HepG2 (cell line): ENCODE results near the gene RORC.

Experiments
- ATF7 ChIP-seq, 2 experiments: fragments of 450-650 bp in 1 of 2; sonication (generic) in 1 of 2; formaldehyde crosslinking in 1 of 2; IDR thresholded peaks; 2 replicates each; pipeline versions ENCODE4 v1.4.0 to v1.6.1; 2016 to 2020; ENCODE audit warnings: antibody characterized with exemption in 1 of 2, mild to moderate bottlenecking in 1 of 2, missing genetic modification reagents in 1 of 2
- CBX2 ChIP-seq, 2 experiments: fragments of 200-600 bp in 1 of 2; sonication (generic); formaldehyde crosslinking in 1 of 2; IDR thresholded peaks; 2 replicates each; pipeline versions ENCODE4 v1.7.0 to v1.8.1; 2018 to 2022; ENCODE audit warnings: low read depth in 2 of 2, low read length in 1 of 2, mild to moderate bottlenecking in 1 of 2, missing genetic modification reagents in 1 of 2
- TAF1 ChIP-seq: sonication (generic); formaldehyde crosslinking; IDR thresholded peaks from 2 replicates; pipeline ENCODE4 v1.4.0; 2020; ENCODE audit warnings: missing genetic modification reagents
- TCF12 ChIP-seq, 2 experiments: fragments of 450-650 bp in 1 of 2; sonication (generic) in 1 of 2; formaldehyde crosslinking in 1 of 2; IDR thresholded peaks; 2 replicates each; pipeline versions ENCODE4 v1.6.1 to v1.8.0; 2017 to 2022; ENCODE audit warnings: antibody characterized with exemption in 1 of 2, mild to moderate bottlenecking in 1 of 2, missing genetic modification reagents in 1 of 2, moderate library complexity in 1 of 2
- TF ChIP-seq, protein P1 (sequence below): sonication (generic); formaldehyde crosslinking; IDR thresholded peaks from 2 replicates; pipeline ENCODE4 v1.5.0; 2020; ENCODE audit warnings: missing genetic modification reagents
- TF ChIP-seq, protein P2 (sequence below): sonication (generic); formaldehyde crosslinking; IDR thresholded peaks from 2 replicates; pipeline ENCODE4 v1.4.0; 2020; ENCODE audit warnings: missing genetic modification reagents

DNA sequence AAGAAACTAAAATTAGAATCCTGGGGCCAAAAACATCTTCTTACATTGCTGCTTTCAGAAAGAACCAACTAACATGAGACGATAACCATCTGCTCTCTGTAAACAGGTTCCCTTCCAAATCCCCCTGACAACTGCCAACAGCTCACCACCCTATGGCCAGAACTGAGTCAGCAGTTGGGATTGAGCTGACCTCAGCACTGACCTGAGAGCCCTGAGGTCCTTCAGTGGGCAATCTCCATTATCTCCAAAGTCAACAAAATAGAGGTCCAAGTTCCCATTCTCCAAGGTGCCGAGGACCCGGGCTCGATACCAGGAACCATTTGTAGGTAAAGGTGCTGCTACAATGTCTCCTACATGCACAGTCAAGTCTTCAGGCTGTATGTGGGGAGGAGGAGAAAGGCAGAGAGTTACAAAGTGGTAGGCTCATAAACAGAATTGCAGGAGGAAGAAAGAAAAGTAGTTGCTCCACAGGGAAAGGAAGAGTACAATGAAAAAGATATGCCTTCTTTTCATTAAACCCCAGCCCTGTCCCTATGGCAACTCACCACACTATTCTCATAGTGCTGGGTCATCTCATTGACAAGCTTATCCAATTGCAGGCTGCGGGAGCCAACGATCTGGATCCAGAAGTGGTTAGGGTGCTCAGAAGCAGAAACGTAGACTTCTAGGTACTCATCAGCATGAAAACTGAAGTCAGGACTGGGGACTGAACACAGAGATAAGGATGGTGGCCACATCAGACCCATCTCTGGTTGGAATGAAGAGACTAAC, 55.5 kb downstream of the RORC start:
- TF ChIP-seq, protein P1, sequence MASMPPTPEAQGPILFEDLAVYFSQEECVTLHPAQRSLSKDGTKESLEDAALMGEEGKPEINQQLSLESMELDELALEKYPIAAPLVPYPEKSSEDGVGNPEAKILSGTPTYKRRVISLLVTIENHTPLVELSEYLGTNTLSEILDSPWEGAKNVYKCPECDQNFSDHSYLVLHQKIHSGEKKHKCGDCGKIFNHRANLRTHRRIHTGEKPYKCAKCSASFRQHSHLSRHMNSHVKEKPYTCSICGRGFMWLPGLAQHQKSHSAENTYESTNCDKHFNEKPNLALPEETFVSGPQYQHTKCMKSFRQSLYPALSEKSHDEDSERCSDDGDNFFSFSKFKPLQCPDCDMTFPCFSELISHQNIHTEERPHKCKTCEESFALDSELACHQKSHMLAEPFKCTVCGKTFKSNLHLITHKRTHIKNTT (CRISPR knock-in tag) = no peak
- TF ChIP-seq TAF1 = no peak
- TF ChIP-seq TCF12 (IDR thresholded peaks at IDR 0.05) = no peak
- TF ChIP-seq TCF12 (CRISPR knock-in tag; IDR thresholded peaks at IDR 0.05) = no peak
- TF ChIP-seq, protein P2, sequence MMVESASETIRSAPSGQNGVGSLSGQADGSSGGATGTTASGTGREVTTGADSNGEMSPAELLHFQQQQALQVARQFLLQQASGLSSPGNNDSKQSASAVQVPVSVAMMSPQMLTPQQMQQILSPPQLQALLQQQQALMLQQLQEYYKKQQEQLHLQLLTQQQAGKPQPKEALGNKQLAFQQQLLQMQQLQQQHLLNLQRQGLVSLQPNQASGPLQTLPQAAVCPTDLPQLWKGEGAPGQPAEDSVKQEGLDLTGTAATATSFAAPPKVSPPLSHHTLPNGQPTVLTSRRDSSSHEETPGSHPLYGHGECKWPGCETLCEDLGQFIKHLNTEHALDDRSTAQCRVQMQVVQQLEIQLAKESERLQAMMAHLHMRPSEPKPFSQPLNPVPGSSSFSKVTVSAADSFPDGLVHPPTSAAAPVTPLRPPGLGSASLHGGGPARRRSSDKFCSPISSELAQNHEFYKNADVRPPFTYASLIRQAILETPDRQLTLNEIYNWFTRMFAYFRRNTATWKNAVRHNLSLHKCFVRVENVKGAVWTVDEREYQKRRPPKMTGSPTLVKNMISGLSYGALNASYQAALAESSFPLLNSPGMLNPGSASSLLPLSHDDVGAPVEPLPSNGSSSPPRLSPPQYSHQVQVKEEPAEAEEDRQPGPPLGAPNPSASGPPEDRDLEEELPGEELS (CRISPR knock-in tag) = no peak
- no peak for TF ChIP-seq CBX2 (IDR thresholded peaks at IDR 0.05; ENCODE audit: low read depth, low read length)
- no peak for TF ChIP-seq CBX2 (CRISPR knock-in tag; IDR thresholded peaks at IDR 0.05; ENCODE audit: low read depth)
- no peak for TF ChIP-seq ATF7 (IDR thresholded peaks at IDR 0.05)
- TF ChIP-seq ATF7 (CRISPR knock-in tag; IDR thresholded peaks at IDR 0.05) = no peak
